GM08714 (cell line): ENCODE measurements around the gene REXO4.

Source experiments
- H3K4me3 ChIP-seq: fragments of 200-500 bp; sonication (Bioruptor generic); 2 replicates; pipeline ENCODE4 v1.5.1; 2014; ENCODE audit warnings: mild to moderate bottlenecking, low read length, inconsistent platforms
- ZNF274 ChIP-seq: IDR thresholded peaks from 2 replicates; pipeline ENCODE4 v1.6.1; 2012; ENCODE audit warnings: mild to moderate bottlenecking, low read depth, low read length

REXO4 gene

DNA sequence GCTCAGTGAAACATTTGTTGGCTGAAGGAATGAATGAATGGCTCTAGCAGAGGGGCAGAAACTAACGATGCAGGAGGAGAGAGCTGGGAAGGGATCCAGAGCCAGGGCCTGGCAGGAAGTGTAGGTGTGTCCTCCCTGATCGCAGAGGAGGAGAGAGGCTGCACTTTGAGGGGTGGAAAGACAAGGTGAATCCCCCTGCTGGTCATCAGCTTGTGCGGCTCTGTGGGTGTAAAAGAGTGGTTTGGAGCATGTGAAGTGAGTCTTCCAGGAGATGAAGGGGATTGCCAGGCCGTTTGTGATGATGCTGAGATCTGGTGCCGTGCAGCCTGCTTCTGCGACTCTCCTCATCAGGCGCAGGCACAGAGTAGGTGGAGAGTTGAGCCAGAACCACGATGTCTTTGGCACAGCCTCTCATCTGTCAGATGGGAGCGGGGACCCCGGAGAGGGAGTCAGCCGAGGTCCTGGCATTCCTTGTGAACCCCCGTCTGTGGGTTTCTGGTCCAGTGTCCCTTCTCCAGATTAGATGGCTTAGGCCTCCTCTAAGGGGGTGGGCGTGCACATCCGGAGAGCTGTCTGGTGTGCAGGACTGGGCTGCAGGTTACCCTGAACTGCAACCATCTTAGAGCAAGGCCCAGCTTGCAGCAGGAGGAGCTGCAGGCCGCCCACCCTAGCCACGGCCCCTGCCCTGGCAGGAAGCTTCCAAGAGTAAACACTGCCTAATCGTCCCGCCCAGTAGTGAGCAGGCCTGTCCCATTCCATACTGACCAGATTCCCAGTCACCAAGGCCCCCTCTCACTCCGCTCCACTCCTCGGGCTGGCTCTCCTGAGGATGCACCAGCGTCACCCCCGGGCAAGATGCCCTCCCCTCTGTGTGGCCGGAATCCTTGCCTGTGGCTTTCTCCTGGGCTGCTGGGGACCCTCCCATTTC lies 4.1 kb upstream of the REXO4 start, which contains the start of gene ADAMTS13:
Gene ADAMTS13 (plus strand): TSS at position 753 of the 928 bp plus-strand sequence. CDS start 77 bp downstream, at position 830.
- H3K4me3 ChIP-seq, result no peak within 1 kb of the TSS
- no peak for TF ChIP-seq ZNF274

DNA sequence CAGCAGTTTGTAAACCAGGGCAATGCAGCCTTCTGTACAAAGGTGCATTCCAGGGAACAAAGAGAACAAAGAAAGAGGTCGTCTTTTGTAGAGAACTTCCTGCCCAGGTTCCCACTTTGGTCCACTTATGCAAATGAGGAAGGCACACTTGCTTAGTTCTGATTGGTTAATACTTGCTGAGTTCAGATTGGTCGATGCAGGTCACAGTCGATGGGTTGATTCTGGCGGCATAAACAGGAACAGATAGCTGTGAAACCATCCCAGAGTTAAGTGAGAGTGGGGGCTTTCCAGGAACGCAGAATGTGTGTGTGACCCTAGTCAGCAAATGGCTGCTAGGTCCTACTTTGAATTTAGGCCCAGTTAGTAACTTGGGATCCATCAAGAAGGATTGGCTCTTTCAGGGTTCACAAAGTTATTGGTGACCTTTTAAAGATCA lies 2.6 kb upstream of the REXO4 start:
- TF ChIP-seq ZNF274, result no peak
- no peak overlapping the region; the same call in 1 of the 2 replicates for H3K4me3 ChIP-seq

DNA sequence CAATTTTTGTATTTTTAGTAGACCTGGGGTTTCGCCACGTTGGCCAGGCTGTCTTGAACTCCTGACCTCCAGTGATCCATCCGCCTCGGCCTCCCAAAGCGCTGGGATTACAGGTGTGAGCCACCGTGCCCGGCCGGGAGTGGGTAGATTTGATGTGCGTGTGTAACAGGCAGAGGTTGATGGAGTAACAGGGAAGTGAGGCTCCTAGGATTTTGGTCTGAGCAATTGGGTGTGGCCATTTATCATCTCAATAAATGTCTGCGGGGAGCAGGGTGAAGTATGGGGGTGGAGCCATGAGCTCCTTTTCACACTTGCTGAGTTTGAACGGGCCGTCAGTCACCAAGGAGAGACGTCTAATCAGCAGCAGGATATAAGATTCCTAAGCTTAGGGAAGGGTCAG lies 1.2 kb upstream of the REXO4 start:
- TF ChIP-seq ZNF274, result no peak
- peak overlapping the region; percentile 86; the same call in 1 of the 2 replicates for H3K4me3 ChIP-seq

DNA sequence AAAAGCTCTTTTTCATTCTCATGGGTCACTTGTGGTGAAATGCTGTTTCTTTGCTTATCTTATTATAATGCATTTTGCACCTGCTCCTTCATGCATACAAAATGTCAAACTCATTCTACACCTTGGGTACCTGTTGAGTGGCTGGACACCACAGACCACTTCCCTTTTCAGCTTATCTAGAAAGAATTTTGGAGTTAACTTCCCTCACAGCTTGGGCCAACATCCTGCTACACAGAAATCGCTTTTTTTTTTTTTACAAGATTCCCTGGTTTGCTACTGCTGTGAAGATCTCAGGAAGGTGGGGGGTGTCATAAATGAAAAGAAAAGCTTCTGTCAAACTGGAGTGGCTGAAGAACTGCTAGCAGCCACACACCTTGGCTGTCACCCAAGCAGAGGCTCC lies 2.6 kb downstream of the REXO4 start:
- TF ChIP-seq ZNF274, result no peak
- H3K4me3 ChIP-seq, result no peak overlapping the region

DNA sequence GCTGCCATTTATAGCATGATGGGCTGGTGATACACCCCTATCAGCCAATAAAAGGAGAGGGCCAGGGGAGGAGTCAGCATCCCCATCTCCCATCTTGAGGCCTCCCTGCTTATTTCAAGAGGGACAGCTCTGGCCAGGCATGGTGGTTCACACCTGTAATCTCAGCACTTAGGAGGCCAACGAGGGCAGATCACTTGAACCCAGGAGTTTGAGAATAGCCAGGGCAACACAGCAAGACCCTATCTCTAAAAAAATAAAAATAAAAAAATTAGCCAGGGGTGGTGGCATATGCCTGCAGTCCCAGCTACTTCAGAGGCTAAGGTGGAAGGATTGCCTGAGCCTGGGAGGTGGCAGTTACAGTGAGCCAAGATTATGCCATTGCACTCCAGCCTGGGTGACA lies 9.8 kb downstream of the REXO4 start:
- no peak for TF ChIP-seq ZNF274
- H3K4me3 ChIP-seq, result no peak overlapping the region

DNA sequence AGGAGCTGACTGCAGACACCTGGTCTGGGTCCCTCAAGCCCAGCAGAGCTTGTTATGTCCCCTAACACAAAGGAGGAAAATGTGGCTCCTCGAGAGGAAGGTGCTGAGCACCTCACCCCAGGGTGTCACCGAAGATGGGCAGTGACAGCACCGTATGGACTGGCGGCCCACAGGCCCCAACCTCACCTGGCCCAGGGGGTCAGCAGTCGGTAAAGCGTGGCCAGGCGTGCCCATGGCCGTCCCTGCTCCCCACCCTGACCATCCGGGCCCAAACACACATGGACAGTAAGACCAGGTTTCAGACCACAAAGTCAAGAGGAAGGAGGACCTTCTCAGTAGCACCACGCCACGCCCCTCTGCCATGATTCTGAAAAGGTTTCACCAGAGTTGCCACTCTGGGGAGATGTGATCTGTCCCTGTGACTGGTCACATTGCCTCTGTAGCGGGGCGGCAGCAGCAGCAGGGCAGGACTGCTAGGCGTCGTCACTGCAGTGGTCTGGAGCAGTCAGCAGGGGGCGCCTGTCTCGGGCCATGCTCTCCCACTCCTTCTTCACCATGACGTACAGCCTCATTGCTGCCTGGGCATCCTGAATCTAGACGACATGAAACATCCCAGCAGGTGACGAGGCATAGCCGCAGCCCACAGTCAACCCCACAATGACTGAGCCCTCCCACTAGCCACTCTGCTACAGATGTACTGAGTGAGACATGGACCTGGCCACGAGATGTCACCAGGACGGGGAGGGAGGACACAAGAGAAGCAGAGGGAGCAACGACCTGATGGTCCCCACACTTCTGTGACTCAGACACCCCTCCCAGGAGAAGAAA lies 11.1 kb downstream of the REXO4 start:
- TF ChIP-seq ZNF274, result no peak
- H3K4me3 ChIP-seq, result no peak overlapping the region

DNA sequence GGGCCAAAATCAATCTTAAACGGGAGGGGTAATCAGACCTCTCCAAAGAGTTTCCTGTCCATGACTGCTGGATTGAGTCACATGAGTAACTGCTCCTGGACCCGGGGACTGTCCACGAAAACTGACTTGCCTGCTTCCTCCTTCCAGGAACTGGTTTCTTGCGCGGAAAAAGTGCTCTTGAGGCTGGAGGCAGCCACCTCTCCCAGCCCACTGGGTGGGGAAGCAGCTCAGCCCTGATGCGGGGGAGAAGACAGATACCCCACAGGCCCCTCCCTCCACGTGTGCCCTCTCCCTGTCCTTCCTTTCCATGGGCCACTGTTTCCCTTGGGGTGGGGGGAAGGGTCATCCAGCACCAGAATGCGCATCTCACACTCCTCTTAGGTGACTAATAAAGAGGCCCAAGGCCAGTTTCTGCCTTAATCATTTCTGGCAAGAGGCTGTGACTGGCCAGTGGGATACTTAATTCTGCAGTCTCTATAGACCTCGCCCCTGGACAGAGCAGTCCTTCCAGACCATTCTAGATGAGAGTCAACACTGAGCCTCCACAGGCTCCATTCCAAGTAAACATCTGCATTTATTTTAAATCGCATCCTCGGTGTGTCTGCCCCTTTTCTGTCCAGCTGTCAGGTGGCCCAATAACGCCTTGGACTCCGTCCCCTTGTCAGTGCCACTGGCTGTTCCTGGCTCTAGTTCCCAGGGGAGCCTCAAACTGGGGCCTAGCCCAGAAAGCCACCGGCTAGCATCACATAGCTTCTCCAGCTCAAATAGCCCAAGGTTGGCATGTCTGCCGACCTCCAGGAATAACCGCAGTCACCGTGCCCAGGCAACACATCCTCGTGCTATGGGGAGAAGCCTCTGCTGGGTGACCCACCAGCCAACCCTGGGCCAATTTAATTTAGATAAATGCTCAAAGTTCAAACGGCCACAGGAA lies 12.0 kb downstream of the REXO4 start:
- no peak overlapping the region for H3K4me3 ChIP-seq
- no peak for TF ChIP-seq ZNF274

DNA sequence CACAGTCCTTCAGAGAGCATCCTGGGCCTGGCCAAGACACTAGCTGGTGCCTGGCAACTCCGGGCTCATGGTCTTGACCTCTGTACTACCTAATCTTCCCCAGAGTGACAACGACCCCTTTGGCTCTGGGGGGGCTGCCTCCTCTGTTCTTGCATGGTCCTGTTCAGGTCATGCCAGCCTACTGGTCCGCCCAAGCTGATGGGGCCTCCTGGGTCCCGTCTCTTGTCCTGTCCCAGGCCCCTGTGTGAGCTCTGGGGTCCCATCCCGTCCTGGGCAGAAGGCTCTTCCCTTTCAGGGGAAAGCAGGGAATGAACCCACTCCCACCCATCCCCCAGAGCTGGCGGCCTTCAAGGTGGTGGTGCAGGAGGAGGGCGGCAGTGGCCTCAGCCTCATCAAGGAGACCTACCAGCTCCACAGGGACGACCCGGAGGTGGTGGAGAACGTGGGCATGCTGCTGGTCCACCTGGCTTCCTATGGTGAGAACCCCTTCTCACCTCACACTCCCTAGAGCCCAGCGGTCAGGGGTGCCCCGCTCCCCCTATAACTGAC lies 13.3 kb downstream of the REXO4 start:
- no peak for TF ChIP-seq ZNF274
- no peak overlapping the region for H3K4me3 ChIP-seq

DNA sequence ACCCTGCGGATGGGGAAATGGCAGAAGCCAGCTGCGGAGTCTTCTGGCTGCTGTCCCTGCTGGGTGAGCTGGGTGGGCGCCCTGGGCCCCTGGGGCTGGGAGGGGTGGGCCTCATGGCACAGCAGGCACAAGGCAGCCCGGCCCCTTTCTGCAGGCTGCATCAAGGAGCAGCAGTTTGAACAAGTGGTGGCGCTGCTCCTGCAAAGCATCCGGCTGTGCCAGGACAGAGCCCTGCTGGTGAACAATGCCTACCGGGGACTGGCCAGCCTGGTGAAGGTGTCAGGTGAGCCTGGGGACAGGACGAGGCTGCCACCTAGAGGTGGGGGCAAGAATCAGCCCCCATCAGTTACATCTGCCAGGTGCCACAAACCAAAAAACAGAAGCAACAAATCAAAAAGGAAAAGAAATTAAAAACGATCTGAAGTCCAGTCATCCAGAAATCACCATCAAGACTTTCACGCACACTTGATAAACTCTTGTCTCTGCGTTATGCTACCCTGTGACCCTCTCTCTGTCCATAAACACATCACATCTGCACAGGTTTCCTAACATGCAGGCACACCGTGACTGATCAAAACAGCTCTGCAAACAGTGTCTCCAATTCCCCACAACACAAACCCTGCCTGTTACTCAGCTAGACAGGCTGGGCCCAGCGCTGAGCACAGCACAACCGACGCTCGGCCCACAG lies 13.9 kb downstream of the REXO4 start:
- no peak overlapping the region for H3K4me3 ChIP-seq
- no peak for TF ChIP-seq ZNF274

DNA sequence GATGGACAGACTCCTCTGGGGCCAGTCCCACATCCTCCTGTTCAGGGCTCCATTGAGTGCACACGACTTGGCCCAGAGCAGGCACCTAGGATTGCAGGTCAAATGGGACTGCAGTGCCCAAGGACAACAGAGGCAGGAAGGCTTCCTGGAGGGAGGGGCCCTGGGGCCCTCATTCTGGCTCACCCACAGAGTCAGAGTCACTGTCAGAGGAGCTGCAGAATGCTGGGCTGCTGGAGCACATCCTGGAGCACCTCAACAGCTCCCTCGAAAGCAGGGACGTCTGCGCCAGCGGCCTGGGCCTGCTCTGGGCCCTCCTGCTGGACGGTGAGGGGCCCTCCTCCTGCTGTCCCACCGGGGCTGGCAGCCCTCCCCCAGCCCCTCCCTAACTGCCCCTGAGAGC lies 15.1 kb downstream of the REXO4 start:
- no peak overlapping the region for H3K4me3 ChIP-seq
- no peak for TF ChIP-seq ZNF274

DNA sequence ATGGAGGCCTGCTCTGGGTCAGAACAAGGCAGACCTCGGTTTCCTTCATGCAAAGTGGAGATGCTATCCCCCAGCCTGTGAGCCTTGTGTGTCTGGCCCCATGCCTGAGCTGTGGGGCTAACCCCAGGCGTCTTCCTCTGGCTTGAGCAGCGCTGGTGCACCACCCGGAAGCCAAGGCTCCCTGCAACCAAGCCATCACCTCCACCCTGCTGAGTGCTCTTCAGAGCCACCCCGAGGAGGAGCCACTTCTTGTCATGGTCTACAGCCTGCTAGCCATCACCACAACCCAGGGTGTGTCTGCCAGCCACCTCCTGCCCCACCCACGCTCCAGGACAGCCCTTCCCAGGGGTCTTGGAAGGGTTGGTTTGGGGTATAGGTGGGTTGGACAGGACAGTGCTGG lies 16.2 kb downstream of the REXO4 start:
- no peak overlapping the region for H3K4me3 ChIP-seq
- no peak for TF ChIP-seq ZNF274

DNA sequence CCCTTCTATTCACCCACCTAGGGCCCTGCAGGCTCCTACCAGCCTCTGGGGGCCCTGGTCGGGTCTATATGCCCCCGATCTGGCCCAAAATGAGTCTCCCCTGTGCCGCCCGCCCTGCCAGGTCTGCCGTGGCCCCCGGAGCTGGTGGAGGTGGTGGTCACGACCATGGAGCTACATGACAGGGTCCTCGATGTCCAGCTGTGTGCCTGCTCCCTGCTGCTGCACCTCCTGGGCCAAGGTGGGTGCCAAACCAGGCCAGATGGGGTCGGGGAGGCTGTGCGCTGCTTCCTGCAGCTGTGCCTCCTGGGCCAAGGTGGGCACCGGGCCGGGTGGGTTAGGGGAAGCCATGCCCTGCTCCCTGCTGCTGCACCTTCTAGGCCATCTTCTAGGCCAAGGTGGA lies 17.5 kb downstream of the REXO4 start:
- H3K4me3 ChIP-seq, result no peak overlapping the region
- no peak for TF ChIP-seq ZNF274

DNA sequence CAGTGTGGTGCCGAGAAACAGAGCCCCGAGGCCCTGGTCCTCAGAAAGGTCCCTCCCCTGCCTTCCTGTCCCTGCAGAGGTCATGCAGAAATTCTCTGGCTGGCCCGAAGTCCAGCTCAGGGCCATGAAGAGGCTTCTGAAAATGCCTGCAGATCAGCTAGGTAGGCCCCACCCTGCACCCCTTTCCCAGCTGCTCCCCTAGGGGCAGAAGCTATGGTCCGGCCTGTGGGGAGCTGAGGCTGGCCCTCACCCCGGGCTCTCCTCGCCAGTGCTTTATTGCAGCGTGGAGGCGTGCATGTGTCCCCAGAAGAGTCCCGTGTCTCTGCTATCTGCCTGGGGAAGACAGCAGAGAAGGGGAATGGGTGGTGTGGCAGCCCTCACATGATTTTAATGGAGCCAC lies 19.9 kb downstream of the REXO4 start:
- no peak for TF ChIP-seq ZNF274
- H3K4me3 ChIP-seq, result no peak overlapping the region
